ENCODE data around the gene CACNA2D1. TPM values are rescaled to one million over a fixed set of nuclear protein-coding genes. Genes with fewer than 3 reads are reported as not detected.

CACNA2D1 gene
- total and polyA plus RNA-seq, 2 donors (not counting 1 experiment from before 2014, with no cell fraction given), result 31.7 to 64.4 TPM

DNA sequence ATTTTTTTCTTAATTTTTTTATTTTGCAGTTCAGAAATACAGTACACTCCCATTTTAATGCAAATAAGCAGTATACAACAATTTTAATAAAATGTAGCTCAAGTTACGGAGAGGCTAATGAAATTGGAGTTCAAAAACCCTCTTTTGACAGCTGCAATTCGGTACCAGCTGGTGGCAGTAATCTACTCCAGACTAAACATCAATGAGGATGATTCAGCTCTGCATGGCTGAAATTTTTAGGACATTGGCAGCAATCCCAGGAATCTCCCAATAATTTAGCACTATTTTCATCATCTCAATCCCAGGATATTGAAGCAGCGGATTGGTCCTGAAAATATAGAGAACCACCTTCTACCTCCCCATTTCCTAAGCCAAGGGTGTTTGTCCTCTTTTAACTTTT lies 278.8 kb downstream of the CACNA2D1 start:
- no peak overlapping the region for H3K27ac ChIP-seq (ENCODE audit: insufficient read depth, low read length)
- H3K36me3 ChIP-seq (ENCODE audit: control insufficient read depth, insufficient read depth, low read length), result no peaks in the 10 kb centered on the region

DNA sequence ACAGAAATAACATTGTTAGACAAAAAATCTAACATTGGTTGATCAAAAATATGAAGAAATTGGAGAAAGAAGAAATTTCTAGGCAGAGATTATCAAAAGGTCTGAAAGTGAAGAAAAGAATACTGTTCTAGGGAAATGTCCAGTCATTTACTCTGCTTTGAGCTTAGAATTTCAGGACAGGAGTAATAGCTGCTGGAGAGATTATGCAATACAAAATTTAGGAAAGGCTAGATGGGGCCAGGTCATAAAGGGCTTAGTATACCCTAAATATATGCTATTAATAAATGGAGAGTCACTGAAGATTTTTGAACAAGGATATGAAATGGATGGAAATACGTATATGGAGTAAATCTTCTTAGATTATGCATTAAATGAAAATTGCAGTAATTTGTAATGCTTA lies 279.2 kb downstream of the CACNA2D1 start:
- Histone ChIP-seq H2AFZ (ENCODE audit: low read length) (no peak overlapping the region), H3K27me3 (ENCODE audit: control insufficient read depth, insufficient read depth, low read length) (no peaks in the 10 kb centered on the region), H3K9ac (ENCODE audit: insufficient read depth, low read length) (no peak overlapping the region), H3K27ac (ENCODE audit: insufficient read depth, low read length) (no peak overlapping the region), H3K36me3 (ENCODE audit: control insufficient read depth, insufficient read depth, low read length) (no peaks in the 10 kb centered on the region), H3K9me3 (ENCODE audit: control insufficient read depth, insufficient read depth, low read depth, low read length) (no peaks in the 10 kb centered on the region), H3K79me2 (ENCODE audit: control insufficient read depth, insufficient read depth, low read length) (no peaks in the 10 kb centered on the region), H3K4me2 (ENCODE audit: extremely low read depth, insufficient read depth, low read length) (no peak overlapping the region), H4K20me1 (ENCODE audit: control insufficient read depth, extremely low read depth, insufficient read depth, low read length) (no peaks in the 10 kb centered on the region), H3K4me1 (ENCODE audit: control insufficient read depth, extremely low read depth, insufficient read depth, low read length) (peaks cover 3% of the 10 kb centered on the region), H3K4me3 (replicated peaks in 1 of 4; ENCODE audit: control extremely low read depth in 1 of 4, insufficient read depth in 1 of 4, low read depth in 3 of 4, low read length in 4 of 4) (no peak overlapping the region)
- no peak for DNase-seq (ENCODE audit: low read depth in 2 of 2)
- TF ChIP-seq, protein P1, sequence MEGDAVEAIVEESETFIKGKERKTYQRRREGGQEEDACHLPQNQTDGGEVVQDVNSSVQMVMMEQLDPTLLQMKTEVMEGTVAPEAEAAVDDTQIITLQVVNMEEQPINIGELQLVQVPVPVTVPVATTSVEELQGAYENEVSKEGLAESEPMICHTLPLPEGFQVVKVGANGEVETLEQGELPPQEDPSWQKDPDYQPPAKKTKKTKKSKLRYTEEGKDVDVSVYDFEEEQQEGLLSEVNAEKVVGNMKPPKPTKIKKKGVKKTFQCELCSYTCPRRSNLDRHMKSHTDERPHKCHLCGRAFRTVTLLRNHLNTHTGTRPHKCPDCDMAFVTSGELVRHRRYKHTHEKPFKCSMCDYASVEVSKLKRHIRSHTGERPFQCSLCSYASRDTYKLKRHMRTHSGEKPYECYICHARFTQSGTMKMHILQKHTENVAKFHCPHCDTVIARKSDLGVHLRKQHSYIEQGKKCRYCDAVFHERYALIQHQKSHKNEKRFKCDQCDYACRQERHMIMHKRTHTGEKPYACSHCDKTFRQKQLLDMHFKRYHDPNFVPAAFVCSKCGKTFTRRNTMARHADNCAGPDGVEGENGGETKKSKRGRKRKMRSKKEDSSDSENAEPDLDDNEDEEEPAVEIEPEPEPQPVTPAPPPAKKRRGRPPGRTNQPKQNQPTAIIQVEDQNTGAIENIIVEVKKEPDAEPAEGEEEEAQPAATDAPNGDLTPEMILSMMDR (conservative IDR thresholded peaks at IDR 0.05 in 1 of 2, IDR thresholded peaks at IDR 0.05 in 1 of 2; ENCODE audit: low read depth in 1 of 2, low read length in 2 of 2), result no peak
- no peak for TF ChIP-seq EZH2 (IDR thresholded peaks at IDR 0.05; ENCODE audit: low read length, missing control alignments)

More for the DNA sequence above, 278.8 kb downstream of the CACNA2D1 start:
- peaks cover 3% of the 10 kb centered on the region for H3K4me1 ChIP-seq (ENCODE audit: control insufficient read depth, extremely low read depth, insufficient read depth, low read length)
- peak; percentile 79 to 82 for DNase-seq (ENCODE audit: low read depth in 2 of 2)
- no peaks in the 10 kb centered on the region for H3K27me3 ChIP-seq (ENCODE audit: control insufficient read depth, insufficient read depth, low read length)
- H3K4me3 ChIP-seq (replicated peaks in 1 of 4; ENCODE audit: control extremely low read depth in 1 of 4, insufficient read depth in 1 of 4, low read depth in 3 of 4, low read length in 4 of 4), result no peak overlapping the region
- no peak overlapping the region for H3K4me2 ChIP-seq (ENCODE audit: extremely low read depth, insufficient read depth, low read length)
- H3K79me2 ChIP-seq (ENCODE audit: control insufficient read depth, insufficient read depth, low read length), result no peaks in the 10 kb centered on the region
- no peak for TF ChIP-seq EZH2 (IDR thresholded peaks at IDR 0.05; ENCODE audit: low read length, missing control alignments)
- TF ChIP-seq, protein P1 (conservative IDR thresholded peaks at IDR 0.05 in 1 of 2, IDR thresholded peaks at IDR 0.05 in 1 of 2; ENCODE audit: low read depth in 1 of 2, low read length in 2 of 2), result peak; percentile 34 to 44
- H2AFZ ChIP-seq (ENCODE audit: low read length), result no peak overlapping the region
- H3K9me3 ChIP-seq (ENCODE audit: control insufficient read depth, insufficient read depth, low read depth, low read length), result no peaks in the 10 kb centered on the region
- H4K20me1 ChIP-seq (ENCODE audit: control insufficient read depth, extremely low read depth, insufficient read depth, low read length), result no peaks in the 10 kb centered on the region
- H3K9ac ChIP-seq (ENCODE audit: insufficient read depth, low read length), result no peak overlapping the region

DNA sequence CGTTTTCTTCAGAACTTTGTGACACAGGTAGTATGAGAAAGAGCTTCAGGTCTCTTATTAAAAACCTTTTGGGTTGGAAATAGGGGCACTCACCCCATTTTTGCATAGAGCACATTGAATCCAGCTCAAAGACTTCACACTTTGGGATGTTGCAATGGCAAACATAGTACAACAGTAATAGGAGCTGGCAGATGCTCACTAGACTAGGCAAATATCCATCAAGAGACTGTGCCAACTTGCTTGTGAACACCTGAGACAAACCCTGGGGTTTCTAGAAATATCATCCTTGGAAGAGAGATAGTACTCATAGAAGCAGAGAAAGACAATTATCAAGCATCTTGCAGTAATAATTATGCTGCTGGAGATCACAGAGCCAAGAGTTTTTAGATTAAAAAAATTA lies 280.0 kb downstream of the CACNA2D1 start:
- no peaks in the 10 kb centered on the region for H3K27me3 ChIP-seq (ENCODE audit: control insufficient read depth, insufficient read depth, low read length)
- H3K4me1 ChIP-seq (ENCODE audit: control insufficient read depth, extremely low read depth, insufficient read depth, low read length), result peaks cover 3% of the 10 kb centered on the region
- no peak overlapping the region for H3K4me3 ChIP-seq (replicated peaks in 1 of 4; ENCODE audit: control extremely low read depth in 1 of 4, insufficient read depth in 1 of 4, low read depth in 3 of 4, low read length in 4 of 4)
- no peaks in the 10 kb centered on the region for H3K9me3 ChIP-seq (ENCODE audit: control insufficient read depth, insufficient read depth, low read depth, low read length)
- no peak overlapping the region for H2AFZ ChIP-seq (ENCODE audit: low read length)
- no peak for TF ChIP-seq EZH2 (IDR thresholded peaks at IDR 0.05; ENCODE audit: low read length, missing control alignments)
- TF ChIP-seq, protein P1 (conservative IDR thresholded peaks at IDR 0.05 in 1 of 2, IDR thresholded peaks at IDR 0.05 in 1 of 2; ENCODE audit: low read depth in 1 of 2, low read length in 2 of 2), result no peak
- no peak overlapping the region for H3K4me2 ChIP-seq (ENCODE audit: extremely low read depth, insufficient read depth, low read length)
- H3K27ac ChIP-seq (ENCODE audit: insufficient read depth, low read length), result no peak overlapping the region
- H3K9ac ChIP-seq (ENCODE audit: insufficient read depth, low read length), result no peak overlapping the region
- H4K20me1 ChIP-seq (ENCODE audit: control insufficient read depth, extremely low read depth, insufficient read depth, low read length), result no peaks in the 10 kb centered on the region
- DNase-seq (ENCODE audit: low read depth in 2 of 2), result no peak
- H3K79me2 ChIP-seq (ENCODE audit: control insufficient read depth, insufficient read depth, low read length), result no peaks in the 10 kb centered on the region
- H3K36me3 ChIP-seq (ENCODE audit: control insufficient read depth, insufficient read depth, low read length), result no peaks in the 10 kb centered on the region

Measured in fibroblast of lung (primary cell).